OCI-M1 (cell line): ENCODE results near the gene SRSF2.
"Not testable (repeated sequence)": the region's sequence is repeated elsewhere in the genome, so short reads cannot be mapped to it uniquely, and the experiment has no call there.

Experiments
- DNase-seq: peaks from one replicate; lab custom pipeline; 2025; lab: John Stamatoyannopoulos, UW

SRSF2 gene

DNA sequence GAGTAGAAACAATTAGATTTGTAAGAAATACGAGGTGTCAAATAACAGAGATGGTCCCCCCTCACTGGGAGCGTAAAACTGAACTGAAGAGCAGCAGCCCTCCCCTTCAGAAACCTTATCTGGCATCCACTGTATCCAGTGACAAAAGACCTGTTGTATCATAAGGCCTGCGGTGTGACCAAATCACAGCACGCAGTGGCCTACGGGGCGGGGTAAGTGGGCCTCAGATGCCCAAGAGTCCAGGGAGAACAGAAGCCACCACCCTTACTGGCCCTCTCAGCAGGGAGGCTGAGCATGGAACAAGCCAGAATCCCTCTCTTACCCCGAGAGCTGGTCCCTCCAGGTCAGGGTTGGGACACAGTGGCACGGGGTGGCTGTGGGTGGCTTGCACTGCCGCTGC is 16.2 kb downstream of the SRSF2 start:
- no peak for DNase-seq

- no peak for DNase-seq
Measured at GRCh38 chr17:76720211-76720610, 16.9 kb downstream of the SRSF2 start.

DNA sequence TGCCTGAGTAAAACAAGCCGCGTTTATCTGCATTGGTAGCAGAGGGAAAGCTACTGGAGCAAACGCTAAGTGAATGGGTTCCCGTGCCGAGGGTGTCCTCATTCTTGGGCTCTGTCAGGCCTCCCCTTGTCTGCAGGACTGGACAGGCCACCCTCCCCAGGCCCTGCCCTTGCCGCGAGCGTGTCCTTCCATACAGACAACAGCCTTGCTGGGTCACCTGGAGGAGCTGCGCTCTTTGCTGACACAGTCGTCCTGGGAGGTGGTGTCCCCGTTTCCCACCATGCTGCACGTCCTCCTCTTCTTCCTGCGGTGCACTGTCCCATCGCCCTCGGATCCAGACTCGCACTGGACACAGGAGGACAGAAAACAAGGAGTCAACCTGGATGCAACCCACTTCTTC is 18.6 kb downstream of the SRSF2 start:
- no peak for DNase-seq

GRCh38 chr17:76716839-76717215 is 20.3 kb downstream of the SRSF2 start:
- no peak for DNase-seq

DNA sequence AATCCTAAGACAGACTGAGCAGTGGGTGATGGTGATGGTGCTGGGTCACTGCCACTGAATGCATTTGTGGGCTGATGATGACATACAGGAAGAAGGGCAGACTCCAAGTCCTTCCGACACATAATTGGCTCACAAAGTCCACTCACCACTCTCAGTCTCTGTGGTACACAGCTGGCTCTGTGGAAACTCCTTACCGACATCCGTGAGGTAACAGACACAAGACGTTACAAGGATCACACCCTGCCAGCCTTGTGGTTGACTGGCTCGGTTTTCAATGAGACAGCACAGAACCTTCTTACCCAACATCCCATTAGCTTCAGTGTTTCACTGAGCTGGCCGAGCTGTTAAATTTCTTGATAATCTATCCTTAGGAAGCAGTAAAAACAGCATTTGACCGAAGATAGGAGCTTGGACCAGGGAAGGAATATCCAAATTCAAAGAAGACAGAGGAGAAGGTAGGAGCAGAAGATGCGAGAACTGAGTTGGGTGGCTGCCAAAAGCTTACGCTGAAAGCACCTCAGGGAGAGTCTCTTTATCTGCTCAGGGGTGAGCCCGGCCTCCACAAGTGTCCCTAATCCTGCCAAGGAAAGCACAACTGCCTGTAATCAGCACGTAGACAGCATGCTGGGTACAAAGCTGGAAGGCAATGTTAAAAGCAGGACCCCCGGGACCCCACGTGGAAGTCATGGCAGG is 20.8 kb downstream of the SRSF2 start:
- DNase-seq: no peak

DNA sequence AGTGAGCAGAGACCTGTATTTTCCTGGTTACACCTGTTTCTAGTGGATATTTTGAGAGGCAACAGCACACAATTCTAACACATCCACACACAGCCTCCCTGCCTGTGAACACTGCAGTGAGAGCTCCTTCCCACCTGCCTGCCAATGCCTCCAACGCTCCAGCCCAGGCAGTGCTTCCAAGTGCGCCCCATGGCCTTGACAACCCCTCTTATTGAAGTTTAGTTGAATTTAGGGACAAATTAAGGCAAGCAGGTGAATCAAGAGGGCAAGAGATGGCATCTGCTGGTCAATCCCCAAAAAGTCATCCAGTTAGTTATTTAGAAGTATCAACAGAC is 21.7 kb downstream of the SRSF2 start:
- no peak for DNase-seq

DNA sequence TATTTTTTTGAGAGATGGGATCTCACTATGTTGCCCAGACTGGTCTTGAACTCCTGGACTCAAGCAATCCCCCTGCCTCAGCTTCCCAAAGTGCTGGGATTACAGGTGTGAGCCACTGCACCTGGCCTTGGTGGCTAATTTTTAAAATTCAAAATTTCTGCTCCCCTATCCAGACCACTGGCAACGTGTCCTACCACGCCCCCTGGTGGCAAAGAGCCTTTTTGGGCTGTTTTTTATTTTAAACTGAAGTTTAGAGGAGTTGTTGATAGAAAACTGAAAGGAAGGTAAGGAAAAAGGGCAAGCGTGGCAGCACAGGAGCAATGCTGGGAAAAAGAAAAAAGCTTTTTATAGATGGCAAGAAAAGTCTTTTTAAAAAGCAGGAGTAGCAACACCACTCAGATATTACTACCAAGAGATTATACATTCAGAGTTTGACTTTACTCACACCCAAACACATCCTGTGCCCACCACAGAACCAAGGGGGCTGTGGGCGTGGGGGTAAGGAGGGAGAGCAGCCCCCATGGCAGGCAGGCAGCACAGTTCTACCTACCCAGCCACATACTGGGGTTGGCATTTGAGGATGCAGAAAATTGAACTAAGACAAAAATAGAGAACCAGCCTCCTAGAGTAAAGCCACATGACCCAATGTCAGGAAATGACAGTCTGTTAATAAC is 22.2 kb downstream of the SRSF2 start:
- DNase-seq: peak; percentile 83

GRCh38 chr17:76714336-76714735 is 22.8 kb downstream of the SRSF2 start:
- no peak for DNase-seq

DNA sequence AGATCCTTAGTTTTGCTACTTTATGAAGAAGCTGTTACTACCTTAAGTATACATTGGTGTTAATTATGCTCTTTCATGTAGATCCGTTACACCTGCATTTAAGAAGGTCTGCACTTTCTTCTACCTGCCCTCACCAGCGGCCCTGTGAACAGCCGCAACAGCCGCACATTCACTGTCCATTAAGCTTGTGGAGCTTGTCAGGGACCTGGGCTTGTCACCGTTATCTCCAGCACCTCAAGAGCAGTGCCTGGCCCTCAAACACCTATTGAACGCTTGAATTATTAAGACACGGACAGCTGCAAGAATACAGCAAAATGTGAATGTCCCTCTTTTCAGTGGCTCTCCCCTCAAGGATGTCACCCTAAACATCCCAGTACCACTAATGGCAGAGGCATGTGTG is 23.4 kb downstream of the SRSF2 start:
- no peak for DNase-seq

- DNase-seq: not testable (repeated sequence)
Measured at GRCh38 chr17:76712321-76712720, 24.8 kb downstream of the SRSF2 start.

GRCh38 chr17:76710863-76711611 is 26.1 kb downstream of the SRSF2 start, which contains the start of gene MXRA7:
MXRA7 (minus strand) TSS chr17:76710965; CDS start chr17:76710946, 19 bp downstream.
- no peak for DNase-seq

- DNase-seq: not testable (repeated sequence)
Measured at GRCh38 chr17:76709951-76710862, 26.9 kb downstream of the SRSF2 start.

- no peak for DNase-seq
Measured at GRCh38 chr17:76709077-76709950, 27.8 kb downstream of the SRSF2 start.

DNA sequence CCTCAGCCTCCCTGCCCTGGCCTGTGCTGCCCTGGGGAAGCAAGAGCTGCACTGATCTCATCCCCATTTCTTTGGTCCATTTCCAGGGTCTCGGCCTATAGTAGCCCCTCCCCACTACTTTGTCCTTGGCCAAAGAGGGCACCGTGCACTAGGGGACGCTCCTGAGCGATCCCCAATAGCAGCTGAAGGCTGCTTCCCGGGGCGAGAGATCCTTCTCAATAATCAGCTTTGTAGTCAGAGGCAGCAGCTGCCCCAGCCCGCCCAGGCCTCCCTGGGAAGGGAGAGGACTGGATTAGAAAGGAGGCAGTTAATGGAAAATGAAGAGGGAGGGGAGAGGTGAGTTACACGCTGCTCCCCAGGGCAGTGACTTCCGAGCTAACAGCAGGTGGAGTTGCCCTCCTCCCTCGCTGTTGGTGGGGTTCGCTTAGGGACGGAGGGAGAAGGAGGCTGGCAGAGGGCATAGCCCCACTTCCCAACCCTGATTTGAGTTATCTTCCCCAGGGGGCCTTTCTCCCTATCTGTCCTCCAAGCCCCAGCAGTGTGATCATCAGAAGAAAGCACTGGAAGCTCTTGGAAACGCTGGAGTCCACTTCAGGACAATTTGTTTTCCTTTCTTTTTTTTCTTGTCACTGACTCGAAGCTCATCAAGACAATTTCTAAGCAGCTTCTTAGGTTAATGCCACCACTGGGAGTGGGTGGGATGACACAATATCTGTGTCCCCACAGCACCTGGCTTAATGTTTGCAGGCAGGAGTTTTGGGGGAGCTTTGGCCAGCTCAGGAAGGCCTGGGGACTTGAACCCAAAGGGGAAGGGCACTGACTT is 28.9 kb downstream of the SRSF2 start:
- DNase-seq: no peak

DNA sequence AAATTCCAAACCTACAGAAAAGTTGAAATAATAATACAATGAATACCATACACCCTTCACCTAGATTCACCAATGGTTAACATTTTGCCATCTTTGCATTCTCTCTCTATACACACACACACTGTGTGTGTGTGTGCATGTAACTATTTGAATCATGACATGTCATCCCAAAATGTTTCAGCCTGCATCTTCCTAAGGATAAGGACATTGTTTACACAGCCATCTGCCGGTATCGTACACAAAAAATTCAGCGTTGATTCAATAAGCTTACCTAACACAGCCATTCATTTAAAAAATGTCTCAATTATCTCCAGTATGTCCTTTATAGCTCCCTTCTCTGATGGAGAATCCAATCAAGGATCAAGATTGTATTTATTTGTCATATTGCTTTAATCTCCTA is 30.3 kb downstream of the SRSF2 start:
- DNase-seq: no peak

GRCh38 chr17:76704805-76705204 is 32.3 kb downstream of the SRSF2 start:
- peak; percentile 20 for DNase-seq

DNA sequence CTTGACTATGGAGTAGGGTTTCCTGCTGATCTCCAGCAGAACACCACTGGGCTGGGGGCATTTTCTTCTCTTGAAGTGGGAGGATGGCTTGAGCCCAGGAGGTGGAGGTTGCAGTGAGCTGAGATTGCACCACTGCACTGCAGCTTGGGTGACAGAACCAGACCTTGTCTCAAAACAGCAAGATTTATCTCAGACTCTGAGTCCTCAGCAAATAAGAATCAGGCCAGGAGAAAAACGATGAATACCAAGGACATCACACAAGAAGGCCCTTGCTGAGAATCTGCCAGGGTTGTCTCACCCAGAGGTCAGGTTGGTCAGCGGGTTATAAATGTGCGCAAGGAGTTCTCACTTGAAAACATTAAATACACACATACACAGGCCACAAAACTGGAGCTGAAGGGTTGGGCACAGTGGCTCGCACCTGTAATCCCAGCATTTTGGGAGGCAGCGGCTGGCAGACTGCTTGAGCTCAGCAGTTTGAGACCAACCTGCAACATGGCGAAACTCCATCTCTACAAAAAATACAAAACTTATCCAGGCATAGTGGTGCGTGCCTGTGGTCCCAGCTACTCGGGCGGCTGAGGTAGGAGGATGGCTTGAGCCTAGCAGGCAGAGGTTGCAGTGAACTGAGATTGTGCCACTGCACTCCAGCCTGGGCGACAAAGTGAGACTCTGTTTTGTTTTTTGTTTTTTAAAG is 34.0 kb downstream of the SRSF2 start:
- DNase-seq: no peak

DNA sequence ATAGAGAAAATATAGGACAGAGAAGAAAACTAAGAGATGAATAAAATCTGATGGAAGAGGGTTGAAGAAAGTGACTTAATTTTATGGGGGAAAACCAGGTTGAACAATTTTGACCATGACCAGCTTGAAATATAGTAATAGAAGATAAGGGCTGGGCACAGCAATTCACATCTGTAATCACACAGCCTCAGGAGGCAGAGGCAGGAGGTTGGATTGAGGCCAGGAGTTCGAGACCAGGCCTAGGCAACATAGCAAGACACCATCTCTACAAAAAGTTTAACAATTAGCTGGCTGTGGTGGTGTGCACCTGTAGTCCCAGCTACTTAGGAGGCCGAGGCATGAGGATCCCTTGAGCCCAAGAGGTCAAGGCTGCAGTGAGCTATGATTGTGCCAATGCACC is 35.1 kb downstream of the SRSF2 start:
- no peak for DNase-seq

- DNase-seq: no peak
Measured at GRCh38 chr17:76701471-76701967, 35.6 kb downstream of the SRSF2 start.
